ENCODE data around the gene TRAPPC10. TPM values are rescaled to one million over a fixed set of nuclear protein-coding genes. Genes with fewer than 3 reads are reported as not detected.

Gene TRAPPC10
- polyA plus RNA-seq, 3 donors from 2014 or later: 42.0 to 74.7 (median 43.2) TPM

DNA sequence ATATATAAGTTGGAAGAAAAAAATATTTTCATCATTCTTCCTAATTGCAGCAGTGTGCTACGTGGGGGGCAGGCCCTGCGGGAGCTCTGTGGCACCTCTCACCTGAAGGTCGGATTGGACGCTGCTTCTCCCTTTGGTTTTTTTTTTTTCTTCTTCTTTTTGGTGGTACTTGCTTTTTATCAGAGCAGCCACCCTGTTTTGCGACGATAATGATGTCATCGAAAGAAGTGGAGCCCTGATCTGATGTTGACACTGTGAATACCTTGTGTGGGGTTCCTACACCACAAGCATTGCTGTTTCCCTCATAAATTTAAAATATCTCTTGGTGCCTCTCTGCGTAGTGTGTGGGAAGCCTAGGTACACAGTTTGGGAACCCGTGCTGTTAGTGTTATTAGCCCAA is 5.5 kb downstream of the TRAPPC10 start:
- peak overlapping the region; percentile 46 to 58 (median 56) for H3K4me3 Mint-ChIP-seq
- H3K9me3 Mint-ChIP-seq: no peaks in the 10 kb centered on the region
- H3K36me3 Mint-ChIP-seq: no peaks in the 10 kb centered on the region
- peaks cover 93 to 95% of the 10 kb centered on the region in 2 donors for H3K4me1 Mint-ChIP-seq
- peak overlapping the region; percentile 69 to 98 (median 84) for H3K27ac Mint-ChIP-seq
- H3K27me3 Mint-ChIP-seq (ENCODE audit: low read depth in 3 of 3): peaks cover 8 to 18% (median 16%) of the 10 kb centered on the region in 3 donors
- no peak for DNase-seq

DNA sequence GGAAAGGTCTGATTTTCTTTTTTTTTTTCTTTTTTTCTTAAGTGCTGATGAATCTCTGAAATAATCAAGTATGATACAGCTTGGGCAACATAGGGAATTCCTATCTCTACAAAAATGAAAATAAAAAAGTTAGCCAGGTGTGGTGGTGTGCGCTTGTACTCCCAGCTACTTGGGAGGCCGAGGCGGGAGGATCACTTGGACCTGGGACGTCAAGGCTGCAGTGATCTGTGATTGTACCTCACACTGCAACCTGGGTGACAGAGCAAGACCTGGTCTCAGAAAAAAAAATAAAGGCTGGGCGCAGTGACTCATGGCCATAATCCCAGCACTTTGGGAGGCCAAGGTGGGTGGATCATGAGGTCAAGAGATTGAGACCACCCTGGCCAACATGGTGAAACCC is 6.0 kb downstream of the TRAPPC10 start:
- Mint-ChIP-seq H3K9me3 (no peaks in the 10 kb centered on the region), H3K4me1 (peaks cover 94 to 99% of the 10 kb centered on the region in 2 donors), H3K4me3 (peak overlapping the region; percentile 46 to 72 (median 57)), H3K36me3 (no peaks in the 10 kb centered on the region), H3K27me3 (ENCODE audit: low read depth in 3 of 3) (peaks cover 9 to 17% (median 14%) of the 10 kb centered on the region in 3 donors), H3K27ac (peak overlapping the region; percentile 65 to 98 (median 85))
- no peak for DNase-seq

DNA sequence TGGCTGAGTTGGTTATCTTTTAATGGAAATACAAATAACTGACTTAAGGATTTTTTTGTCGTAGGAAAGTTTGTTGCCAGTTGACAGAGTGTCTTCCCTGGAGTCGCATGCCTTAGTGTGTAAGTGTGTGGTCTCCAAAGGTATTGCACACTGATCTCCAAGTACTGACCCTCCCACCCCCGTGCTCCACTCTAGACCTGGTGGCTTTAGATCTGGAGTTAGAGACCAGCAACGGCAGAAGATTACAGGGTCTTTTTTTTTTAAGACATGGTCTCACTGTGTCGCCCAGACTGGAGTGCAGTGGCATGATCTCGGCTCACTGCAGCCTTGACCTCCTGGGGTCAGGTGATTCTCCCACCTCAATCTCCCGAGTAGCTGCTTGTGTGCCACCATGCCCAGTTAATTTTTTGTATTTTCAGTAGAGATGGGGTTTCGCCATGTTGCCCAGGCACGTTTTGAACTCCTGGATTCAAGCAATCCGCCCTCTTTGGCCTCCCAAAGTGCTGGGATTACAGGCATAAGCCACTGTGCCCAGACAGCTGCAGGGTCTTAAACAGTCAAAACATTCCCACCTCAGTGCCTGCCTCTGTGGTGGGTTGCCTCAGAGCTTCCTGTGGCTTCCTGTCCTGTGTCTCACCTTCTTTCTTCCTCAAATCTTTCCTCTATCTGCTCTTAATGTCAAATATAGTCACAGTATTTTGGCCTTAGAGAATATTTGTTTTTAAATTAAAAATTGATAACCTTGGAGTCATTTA is 6.9 kb downstream of the TRAPPC10 start:
- Mint-ChIP-seq H3K27ac (peak overlapping the region; percentile 75 to 98 (median 86)), H3K36me3 (no peaks in the 10 kb centered on the region), H3K9me3 (no peaks in the 10 kb centered on the region), H3K4me1 (peaks cover 94 to 99% of the 10 kb centered on the region in 2 donors), H3K27me3 (ENCODE audit: low read depth in 3 of 3) (peaks cover 2 to 13% (median 6%) of the 10 kb centered on the region in 3 donors), H3K4me3 (peak overlapping the region; percentile 64 to 81 (median 73))
- peak in 1 of 3 donors; percentile 34 for DNase-seq

DNA sequence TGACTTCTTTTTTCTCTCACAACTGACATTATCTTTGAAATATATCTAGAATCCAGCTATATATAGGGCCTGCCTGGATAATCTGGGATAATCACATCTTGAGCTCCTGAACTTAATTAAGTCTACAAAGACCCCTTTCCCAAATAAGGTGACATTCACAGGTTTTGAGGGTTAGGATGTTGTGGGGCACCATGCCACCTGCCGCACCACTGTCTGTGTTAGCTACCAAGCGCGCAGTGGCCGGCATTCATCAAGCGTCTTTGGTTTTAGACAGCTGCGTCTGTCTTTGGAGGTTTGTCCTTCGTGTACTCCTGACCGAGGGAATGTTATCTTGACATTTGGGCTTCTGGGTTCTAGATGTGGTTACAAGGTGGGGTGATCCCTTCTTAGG is 7.5 kb downstream of the TRAPPC10 start:
- Mint-ChIP-seq H3K9me3 (no peaks in the 10 kb centered on the region), H3K27me3 (ENCODE audit: low read depth in 3 of 3) (peaks cover 2 to 13% (median 6%) of the 10 kb centered on the region in 3 donors), H3K4me1 (peaks cover 93 to 99% of the 10 kb centered on the region in 2 donors), H3K4me3 (peak overlapping the region; percentile 64 to 81 (median 73)), H3K27ac (peak overlapping the region; percentile 75 to 98 (median 86)), H3K36me3 (no peaks in the 10 kb centered on the region)
- no peak for DNase-seq

DNA sequence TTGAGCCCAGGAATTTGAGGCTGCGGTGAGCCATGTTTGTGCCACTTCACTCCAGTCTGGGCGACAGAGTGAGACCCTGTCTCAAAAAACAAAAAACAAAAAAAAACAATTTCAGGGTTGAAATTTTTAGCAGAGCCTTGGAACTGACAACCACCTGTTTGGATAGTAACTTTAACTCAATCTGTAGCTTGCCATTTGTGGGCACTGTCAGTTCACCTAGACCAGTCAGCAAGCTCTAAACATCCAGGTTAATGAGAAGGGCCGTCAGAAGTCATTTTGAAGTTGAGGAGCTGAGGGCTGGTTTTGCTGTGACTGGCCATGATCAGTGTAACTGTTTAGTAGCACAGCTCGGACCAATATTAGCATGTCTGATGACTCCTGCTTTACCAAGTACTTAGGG is 8.4 kb downstream of the TRAPPC10 start:
- Mint-ChIP-seq H3K27ac (peak overlapping the region; percentile 68 to 98 (median 90)), H3K4me1 (peaks cover 94 to 99% of the 10 kb centered on the region in 2 donors), H3K27me3 (ENCODE audit: low read depth in 3 of 3) (peaks cover 4 to 13% (median 7%) of the 10 kb centered on the region in 3 donors), H3K36me3 (no peaks in the 10 kb centered on the region), H3K9me3 (no peaks in the 10 kb centered on the region), H3K4me3 (peak overlapping the region in 2 of 5 donors; percentile 26 to 64)
- DNase-seq: no peak

DNA sequence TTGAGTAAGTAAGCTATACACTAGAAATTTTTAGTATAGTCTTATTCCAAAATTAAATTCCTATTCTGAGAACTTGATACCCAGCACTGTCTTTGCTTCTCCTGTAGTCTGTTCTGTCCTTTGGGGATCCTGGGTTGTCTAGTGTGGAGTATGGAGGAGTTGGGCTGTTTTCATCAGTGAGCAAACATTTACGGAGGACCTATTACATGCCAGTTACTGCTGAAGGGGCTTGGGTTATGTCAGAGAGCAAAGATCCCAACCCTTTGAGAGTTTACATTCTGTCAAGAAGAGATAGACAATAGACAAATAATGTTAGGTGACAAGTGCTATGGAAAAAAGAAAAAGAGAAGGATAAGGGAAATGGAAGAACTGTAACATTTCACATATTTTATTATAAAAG is 9.0 kb downstream of the TRAPPC10 start:
- DNase-seq: no peak
- peaks cover 94 to 99% of the 10 kb centered on the region in 2 donors for H3K4me1 Mint-ChIP-seq
- no peaks in the 10 kb centered on the region for H3K36me3 Mint-ChIP-seq
- H3K9me3 Mint-ChIP-seq: no peaks in the 10 kb centered on the region
- H3K27me3 Mint-ChIP-seq (ENCODE audit: low read depth in 3 of 3): peaks cover 4 to 15% (median 10%) of the 10 kb centered on the region in 3 donors
- H3K27ac Mint-ChIP-seq: peak overlapping the region; percentile 87 to 98 (median 94)
- peak overlapping the region in 4 of 5 donors; percentile 22 to 36 (median 32) for H3K4me3 Mint-ChIP-seq

DNA sequence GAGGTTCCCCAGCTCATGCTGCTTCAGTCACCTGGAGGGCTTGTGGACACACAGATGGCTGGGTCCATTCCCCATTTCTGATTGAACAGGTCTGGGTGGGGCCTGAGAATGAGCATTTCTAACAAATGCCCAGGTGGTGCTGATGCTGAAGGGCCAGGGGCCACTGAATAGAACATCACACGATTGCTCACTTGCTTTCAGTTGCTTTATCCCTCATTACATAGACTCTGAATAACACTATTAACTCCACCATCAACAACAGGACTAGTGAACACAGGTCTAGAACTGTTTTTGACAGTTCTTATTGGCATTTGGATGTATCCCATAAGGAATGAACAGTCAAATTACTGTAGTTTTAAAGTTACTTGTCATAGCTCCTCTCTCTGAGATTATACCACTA is 12.1 kb downstream of the TRAPPC10 start:
- Mint-ChIP-seq H3K4me1 (peaks cover 95 to 99% of the 10 kb centered on the region in 2 donors), H3K27ac (peak overlapping the region; percentile 62 to 98 (median 84))

DNA sequence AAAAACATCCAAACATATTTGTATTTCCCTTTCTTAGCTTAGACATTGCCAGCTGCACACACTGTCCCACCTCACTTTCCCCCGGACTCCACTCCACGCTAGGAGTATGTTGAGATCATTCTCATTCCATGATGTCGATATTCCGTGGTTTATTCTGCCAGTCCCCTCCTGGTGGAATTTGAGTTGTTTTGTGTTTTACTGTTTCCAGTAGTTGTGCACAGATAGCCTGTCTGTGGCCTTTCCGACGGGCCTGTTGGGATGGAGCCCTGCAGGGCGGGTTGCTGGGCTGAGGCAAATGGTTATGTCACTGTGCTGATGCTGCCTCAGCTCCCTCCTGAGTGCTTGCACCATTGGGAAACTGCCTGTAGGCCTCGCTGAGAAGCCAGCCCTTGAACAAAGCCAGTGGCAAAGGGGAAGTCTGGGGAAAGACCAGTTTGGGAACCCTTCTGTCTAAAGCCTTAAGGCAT is 12.8 kb downstream of the TRAPPC10 start:
- peak overlapping the region; percentile 31 to 74 (median 54) for H3K4me3 Mint-ChIP-seq
- H3K4me1 Mint-ChIP-seq: peaks cover 95 to 99% of the 10 kb centered on the region in 2 donors
- no peak for DNase-seq
- H3K27me3 Mint-ChIP-seq (ENCODE audit: low read depth in 3 of 3): peaks cover 9 to 15% (median 9%) of the 10 kb centered on the region in 3 donors
- peaks cover 0 to 4% (median 4%) of the 10 kb centered on the region in 3 donors for H3K36me3 Mint-ChIP-seq
- H3K9me3 Mint-ChIP-seq: no peaks in the 10 kb centered on the region
- H3K27ac Mint-ChIP-seq: peak overlapping the region; percentile 9 to 98 (median 86)

More for the DNA sequence above, 12.1 kb downstream of the TRAPPC10 start:
- Mint-ChIP-seq H3K4me3 (peak overlapping the region in 3 of 5 donors; percentile 8 to 35 (median 32)), H3K27me3 (ENCODE audit: low read depth in 3 of 3) (peaks cover 9 to 15% (median 9%) of the 10 kb centered on the region in 3 donors), H3K9me3 (no peaks in the 10 kb centered on the region), H3K36me3 (peaks cover 0 to 4% (median 4%) of the 10 kb centered on the region in 3 donors)
- no peak for DNase-seq

DNA sequence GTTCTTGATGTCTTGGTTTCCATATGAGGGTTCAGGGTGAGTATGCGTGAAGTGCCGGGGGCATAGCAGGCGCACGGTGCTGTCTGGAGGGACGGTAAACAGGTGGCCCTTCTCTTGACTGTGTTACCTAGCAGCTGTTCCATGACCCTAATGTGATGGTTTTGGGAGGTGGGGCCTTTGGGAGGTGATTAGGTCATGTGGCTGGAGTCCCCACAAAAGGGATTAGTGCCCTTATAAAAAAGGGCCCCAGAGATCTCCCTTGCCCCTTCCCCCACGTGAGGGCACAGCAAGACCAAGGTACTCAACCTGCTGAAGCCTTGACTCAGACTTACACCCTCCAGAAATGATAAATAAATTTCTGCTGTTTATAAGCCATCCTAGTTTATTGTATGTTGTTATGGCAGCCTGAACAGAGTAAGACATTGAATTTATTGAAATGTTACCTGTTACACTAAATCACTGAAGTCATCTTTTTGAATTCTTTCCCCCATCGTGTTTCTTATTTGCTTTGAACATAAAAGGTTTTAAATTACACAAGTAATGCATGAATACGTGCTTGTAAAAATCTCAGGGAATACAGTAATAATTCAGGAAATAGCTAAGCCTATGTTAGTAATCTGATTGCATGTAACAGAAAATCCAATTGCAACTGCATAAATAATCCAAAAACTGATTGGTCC is 15.6 kb downstream of the TRAPPC10 start:
- DNase-seq: no peak
- H3K27me3 Mint-ChIP-seq (ENCODE audit: low read depth in 3 of 3): peaks cover 7 to 15% (median 11%) of the 10 kb centered on the region in 3 donors
- H3K4me3 Mint-ChIP-seq: peak overlapping the region in 1 of 5 donors; percentile 42
- H3K27ac Mint-ChIP-seq: peak overlapping the region; percentile 55 to 98 (median 74)
- H3K4me1 Mint-ChIP-seq: peaks cover 94 to 100% of the 10 kb centered on the region in 2 donors
- H3K9me3 Mint-ChIP-seq: no peaks in the 10 kb centered on the region
- peaks cover 0 to 10% (median 4%) of the 10 kb centered on the region in 3 donors for H3K36me3 Mint-ChIP-seq

DNA sequence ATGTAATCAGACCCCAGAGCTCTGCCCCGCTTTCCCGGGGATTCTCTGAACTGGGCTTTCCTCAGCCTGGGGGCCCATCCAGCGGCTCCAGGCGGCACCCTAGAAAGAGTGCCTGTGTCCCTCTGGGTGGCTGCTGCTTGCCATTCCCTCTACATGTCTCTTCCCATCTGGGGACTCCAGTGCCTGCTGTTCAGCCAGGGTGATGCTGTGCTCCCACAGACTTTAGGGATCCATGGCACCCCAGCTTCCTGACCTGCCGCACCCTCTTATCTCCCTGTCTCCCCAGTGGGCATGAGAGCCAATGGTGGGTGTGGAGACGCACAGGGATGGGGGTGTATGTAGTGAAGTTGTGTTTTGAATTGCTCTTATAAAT is 16.2 kb downstream of the TRAPPC10 start:
- Mint-ChIP-seq H3K4me3 (peak overlapping the region in 1 of 5 donors; percentile 18), H3K27ac (peak overlapping the region; percentile 23 to 98 (median 56)), H3K27me3 (ENCODE audit: low read depth in 3 of 3) (peaks cover 7 to 15% (median 12%) of the 10 kb centered on the region in 3 donors), H3K4me1 (peaks cover 93 to 100% of the 10 kb centered on the region in 2 donors), H3K36me3 (peaks cover 3 to 15% (median 4%) of the 10 kb centered on the region in 3 donors), H3K9me3 (no peaks in the 10 kb centered on the region)
- no peak for DNase-seq

DNA sequence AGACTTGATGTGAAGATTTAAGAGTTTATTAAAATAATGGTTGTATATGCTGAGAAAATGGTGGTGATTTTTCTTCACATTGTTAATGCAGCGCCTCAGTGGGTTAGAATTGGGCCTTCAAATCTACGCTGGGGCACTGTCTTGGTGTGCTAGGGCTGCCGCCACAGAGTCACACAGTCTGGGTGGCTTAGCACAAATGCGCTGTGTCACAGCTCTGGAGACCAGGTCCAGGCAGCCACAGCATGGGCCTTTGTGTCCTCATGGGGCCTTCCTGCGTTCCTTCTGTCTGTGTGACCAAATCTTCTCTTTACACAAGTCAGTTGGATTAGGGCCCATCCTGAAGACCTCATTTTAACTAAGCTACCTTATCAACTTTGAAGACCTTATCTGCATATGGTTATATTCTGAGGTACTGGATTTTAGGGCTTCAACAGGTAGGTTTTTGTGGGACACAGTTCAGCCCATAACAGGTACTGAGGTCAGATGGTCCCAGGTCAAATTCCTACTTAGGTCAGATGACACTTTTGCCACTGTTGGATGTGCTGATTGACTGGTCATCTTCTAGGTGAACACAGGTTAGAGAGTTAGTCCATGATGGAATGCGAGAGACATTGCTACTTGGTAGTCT is 17.5 kb downstream of the TRAPPC10 start:
- no peak for DNase-seq
- Mint-ChIP-seq H3K9me3 (no peaks in the 10 kb centered on the region), H3K4me1 (peaks cover 81 to 95% of the 10 kb centered on the region in 2 donors), H3K36me3 (peaks cover 4 to 23% (median 10%) of the 10 kb centered on the region in 3 donors), H3K27me3 (ENCODE audit: low read depth in 3 of 3) (peaks cover 7 to 15% (median 14%) of the 10 kb centered on the region in 3 donors), H3K27ac (peak overlapping the region; percentile 58 to 98 (median 70)), H3K4me3 (peak overlapping the region in 2 of 5 donors; percentile 17 to 36)

DNA sequence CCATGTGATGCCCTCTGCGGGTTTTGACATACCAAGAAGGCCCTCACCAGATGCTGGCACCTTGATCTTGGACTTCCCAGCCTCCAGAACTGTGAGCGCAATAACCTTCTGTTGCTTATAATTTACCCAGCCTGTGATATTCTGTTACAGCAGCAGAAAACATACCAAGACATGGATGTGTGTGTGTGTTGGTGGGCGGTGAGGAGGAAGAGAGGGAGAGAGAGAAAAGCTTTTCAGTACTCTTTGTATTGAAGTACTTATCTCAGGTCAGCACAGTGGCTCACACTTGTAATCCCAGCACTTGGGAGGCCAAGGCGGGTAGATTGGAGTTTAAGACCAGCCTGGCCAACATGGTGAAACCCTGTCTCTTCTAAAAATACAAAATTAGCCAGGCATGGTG is 23.1 kb downstream of the TRAPPC10 start:
- peaks cover 3 to 27% (median 16%) of the 10 kb centered on the region in 3 donors for H3K27me3 Mint-ChIP-seq (ENCODE audit: low read depth in 3 of 3)
- H3K4me1 Mint-ChIP-seq: peaks cover 28 to 66% of the 10 kb centered on the region in 2 donors
- peak overlapping the region; percentile 9 to 79 (median 50) for H3K27ac Mint-ChIP-seq
- no peak for DNase-seq
- no peak overlapping the region for H3K4me3 Mint-ChIP-seq
- H3K9me3 Mint-ChIP-seq: no peaks in the 10 kb centered on the region
- H3K36me3 Mint-ChIP-seq: peaks cover 9 to 58% (median 25%) of the 10 kb centered on the region in 3 donors

DNA sequence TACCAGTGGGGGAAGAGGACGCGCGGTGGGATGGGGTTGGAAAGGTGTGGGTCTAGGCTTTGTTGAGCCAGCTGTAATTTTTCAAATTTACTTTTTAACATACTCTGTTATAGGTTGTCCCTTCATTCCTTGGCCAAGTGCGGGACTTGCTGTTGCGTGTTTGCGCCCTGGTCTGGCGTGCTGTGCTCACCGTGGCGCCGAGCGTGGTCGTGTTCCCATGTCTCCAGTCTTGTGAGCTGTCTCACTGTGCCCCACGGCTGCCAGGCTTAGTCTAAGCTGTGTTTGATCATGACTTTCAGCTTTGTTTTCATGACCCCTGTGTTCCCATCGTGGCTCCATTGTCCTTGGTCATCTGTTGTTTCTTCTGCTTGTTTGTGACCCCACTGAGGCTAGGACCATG is 26.0 kb downstream of the TRAPPC10 start:
- no peak overlapping the region for H3K4me3 Mint-ChIP-seq

More for the DNA sequence above, 26.0 kb downstream of the TRAPPC10 start:
- H3K36me3 Mint-ChIP-seq: peaks cover 8 to 48% (median 29%) of the 10 kb centered on the region in 3 donors
- no peaks in the 10 kb centered on the region for H3K9me3 Mint-ChIP-seq
- DNase-seq: no peak
- peaks cover 11 to 58% of the 10 kb centered on the region in 2 donors for H3K4me1 Mint-ChIP-seq
- H3K27ac Mint-ChIP-seq: peak overlapping the region in 5 of 6 donors; percentile 23 to 75 (median 69)
- peaks cover 8 to 20% (median 12%) of the 10 kb centered on the region in 3 donors for H3K27me3 Mint-ChIP-seq (ENCODE audit: low read depth in 3 of 3)
